ENCODE measurements around the gene CXXC1.

GRCh38 chr18:50250935-50251334 is 36.6 kb downstream of the CXXC1 start:
- TF ChIP-seq, protein P1, sequence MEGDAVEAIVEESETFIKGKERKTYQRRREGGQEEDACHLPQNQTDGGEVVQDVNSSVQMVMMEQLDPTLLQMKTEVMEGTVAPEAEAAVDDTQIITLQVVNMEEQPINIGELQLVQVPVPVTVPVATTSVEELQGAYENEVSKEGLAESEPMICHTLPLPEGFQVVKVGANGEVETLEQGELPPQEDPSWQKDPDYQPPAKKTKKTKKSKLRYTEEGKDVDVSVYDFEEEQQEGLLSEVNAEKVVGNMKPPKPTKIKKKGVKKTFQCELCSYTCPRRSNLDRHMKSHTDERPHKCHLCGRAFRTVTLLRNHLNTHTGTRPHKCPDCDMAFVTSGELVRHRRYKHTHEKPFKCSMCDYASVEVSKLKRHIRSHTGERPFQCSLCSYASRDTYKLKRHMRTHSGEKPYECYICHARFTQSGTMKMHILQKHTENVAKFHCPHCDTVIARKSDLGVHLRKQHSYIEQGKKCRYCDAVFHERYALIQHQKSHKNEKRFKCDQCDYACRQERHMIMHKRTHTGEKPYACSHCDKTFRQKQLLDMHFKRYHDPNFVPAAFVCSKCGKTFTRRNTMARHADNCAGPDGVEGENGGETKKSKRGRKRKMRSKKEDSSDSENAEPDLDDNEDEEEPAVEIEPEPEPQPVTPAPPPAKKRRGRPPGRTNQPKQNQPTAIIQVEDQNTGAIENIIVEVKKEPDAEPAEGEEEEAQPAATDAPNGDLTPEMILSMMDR (conservative IDR thresholded peaks at IDR 0.05 in 1 of 2, IDR thresholded peaks at IDR 0.05 in 1 of 2; ENCODE audit: low read depth in 1 of 2, low read length in 2 of 2), result no peak
- TF ChIP-seq EZH2 (IDR thresholded peaks at IDR 0.05; ENCODE audit: low read length, missing control alignments), result no peak

Data from fibroblast of lung (primary cell).